ENCODE results near the gene TLL2.

The TLL2 gene

DNA sequence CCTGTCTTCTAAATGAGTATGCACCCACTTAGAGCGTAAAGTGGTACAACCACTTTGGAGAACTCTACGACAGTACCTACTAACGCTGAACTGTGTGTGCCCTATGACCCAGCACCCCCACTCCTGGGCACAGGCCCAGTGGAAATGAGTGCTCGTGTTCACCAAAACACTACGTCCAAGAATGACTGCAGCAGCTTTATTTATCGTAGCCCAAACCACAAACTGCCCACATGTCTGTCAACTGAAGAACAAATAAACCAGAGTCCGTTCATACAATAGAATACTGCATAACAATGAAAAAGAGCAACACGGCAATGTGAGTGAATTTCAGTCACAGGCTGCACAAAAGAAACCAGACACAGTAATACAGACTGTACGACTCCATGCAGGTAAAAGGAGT is 35.4 kb downstream of the TLL2 start:
- DNase-seq, result no peak
- Histone ChIP-seq H3K4me2 (ENCODE audit: low read length, poor library complexity, severe bottlenecking) (no peak overlapping the region), H4K8ac (ENCODE audit: low read length) (no peak overlapping the region), H3K36me3 (ENCODE audit: control insufficient read depth in 1 of 2, insufficient read depth in 2 of 2, low read depth in 1 of 2, low read length in 2 of 2) (peaks cover 0 to 30% of the 10 kb centered on the region in 2 experiments), H3K14ac (ENCODE audit: low read length in 2 of 2) (no peak overlapping the region), H2AFZ (ENCODE audit: low read depth, low read length) (no peak overlapping the region), H3K4ac (ENCODE audit: low read depth in 1 of 2, low read length in 2 of 2) (no peak overlapping the region), H2BK12ac (ENCODE audit: low read length in 2 of 2) (no peak overlapping the region), H3K23ac (ENCODE audit: low read length in 2 of 2) (no peak overlapping the region), H3K18ac (ENCODE audit: low read depth in 1 of 2, low read length in 2 of 2) (no peak overlapping the region), H3K79me1 (replicated peaks; ENCODE audit: low read length, poor library complexity, severe bottlenecking) (peaks cover 19% of the 10 kb centered on the region), H3K9me3 (ENCODE audit: control insufficient read depth, low read length) (peaks cover 10% of the 10 kb centered on the region), H3K4me1 (ENCODE audit: control insufficient read depth, insufficient read depth, low read depth, low read length) (no peaks in the 10 kb centered on the region), H2BK5ac (ENCODE audit: low read depth, low read length, poor library complexity, severe bottlenecking) (no peak overlapping the region), H3K9ac (ENCODE audit: low read length) (no peak overlapping the region), H2BK15ac (ENCODE audit: low read depth, poor library complexity, severe bottlenecking) (no peak overlapping the region), H4K91ac (ENCODE audit: low read length) (no peak overlapping the region), H3K4me3 (ENCODE audit: insufficient read depth in 1 of 2, low read depth in 1 of 2, low read length in 2 of 2) (no peak overlapping the region), H3K27ac (ENCODE audit: low read length, poor library complexity, severe bottlenecking) (no peak overlapping the region), H2AK5ac (ENCODE audit: low read length, severe bottlenecking) (no peak overlapping the region), H2BK120ac (ENCODE audit: low read depth, low read length) (no peak overlapping the region), H3K27me3 (ENCODE audit: control insufficient read depth in 1 of 2, insufficient read depth in 1 of 2, low read length in 2 of 2) (peaks cover 7 to 60% of the 10 kb centered on the region in 2 experiments)
- WGBS, result 77% methylated on average over 9 of the region's 9 CpGs

DNA sequence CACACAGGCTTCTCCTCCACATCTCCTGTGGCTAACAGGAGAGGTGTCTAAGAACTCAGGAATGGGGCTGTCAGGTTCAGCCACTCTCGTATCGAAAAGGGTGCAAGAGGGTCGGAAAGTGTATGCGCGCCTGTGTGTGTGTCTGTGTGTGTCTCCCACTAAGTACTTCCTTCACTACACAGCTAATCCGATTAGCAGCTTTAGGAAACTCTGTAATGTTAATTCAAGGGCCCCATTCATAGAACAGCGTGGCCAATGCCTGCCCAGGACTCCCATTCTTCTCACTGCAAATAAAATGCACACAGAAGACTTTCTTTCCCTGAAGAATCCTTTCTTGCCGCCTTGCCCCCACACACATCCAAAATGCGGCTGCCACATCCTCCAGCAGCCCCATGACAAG is 39.9 kb downstream of the TLL2 start:
- Histone ChIP-seq H2AK5ac (ENCODE audit: low read length, severe bottlenecking) (no peak overlapping the region), H3K27me3 (ENCODE audit: control insufficient read depth in 1 of 2, insufficient read depth in 1 of 2, low read length in 2 of 2) (peaks cover 7 to 80% of the 10 kb centered on the region in 2 experiments), H3K4ac (ENCODE audit: low read depth in 1 of 2, low read length in 2 of 2) (no peak overlapping the region), H3K36me3 (ENCODE audit: control insufficient read depth in 1 of 2, insufficient read depth in 2 of 2, low read depth in 1 of 2, low read length in 2 of 2) (peaks cover 0 to 24% of the 10 kb centered on the region in 2 experiments), H2BK5ac (ENCODE audit: low read depth, low read length, poor library complexity, severe bottlenecking) (no peak overlapping the region), H2AFZ (ENCODE audit: low read depth, low read length) (no peak overlapping the region), H2BK15ac (ENCODE audit: low read depth, poor library complexity, severe bottlenecking) (no peak overlapping the region), H3K4me3 (ENCODE audit: insufficient read depth in 1 of 2, low read depth in 1 of 2, low read length in 2 of 2) (no peak overlapping the region), H4K91ac (ENCODE audit: low read length) (no peak overlapping the region), H3K27ac (ENCODE audit: low read length, poor library complexity, severe bottlenecking) (no peak overlapping the region), H4K8ac (ENCODE audit: low read length) (no peak overlapping the region), H3K9ac (ENCODE audit: low read length) (no peak overlapping the region), H3K4me2 (ENCODE audit: low read length, poor library complexity, severe bottlenecking) (no peak overlapping the region), H3K14ac (ENCODE audit: low read length in 2 of 2) (no peak overlapping the region), H2BK12ac (ENCODE audit: low read length in 2 of 2) (no peak overlapping the region), H3K4me1 (ENCODE audit: control insufficient read depth, insufficient read depth, low read depth, low read length) (peaks cover 2% of the 10 kb centered on the region), H3K9me3 (ENCODE audit: control insufficient read depth, low read length) (peaks cover 10% of the 10 kb centered on the region), H2BK120ac (ENCODE audit: low read depth, low read length) (no peak overlapping the region), H3K79me1 (replicated peaks; ENCODE audit: low read length, poor library complexity, severe bottlenecking) (peaks cover 13% of the 10 kb centered on the region), H3K23ac (ENCODE audit: low read length in 2 of 2) (no peak overlapping the region), H3K18ac (ENCODE audit: low read depth in 1 of 2, low read length in 2 of 2) (no peak overlapping the region)
- 85% methylated on average over 9 of the region's 9 CpGs for whole genome bisulfite sequencing
- no peak for DNase-seq

DNA sequence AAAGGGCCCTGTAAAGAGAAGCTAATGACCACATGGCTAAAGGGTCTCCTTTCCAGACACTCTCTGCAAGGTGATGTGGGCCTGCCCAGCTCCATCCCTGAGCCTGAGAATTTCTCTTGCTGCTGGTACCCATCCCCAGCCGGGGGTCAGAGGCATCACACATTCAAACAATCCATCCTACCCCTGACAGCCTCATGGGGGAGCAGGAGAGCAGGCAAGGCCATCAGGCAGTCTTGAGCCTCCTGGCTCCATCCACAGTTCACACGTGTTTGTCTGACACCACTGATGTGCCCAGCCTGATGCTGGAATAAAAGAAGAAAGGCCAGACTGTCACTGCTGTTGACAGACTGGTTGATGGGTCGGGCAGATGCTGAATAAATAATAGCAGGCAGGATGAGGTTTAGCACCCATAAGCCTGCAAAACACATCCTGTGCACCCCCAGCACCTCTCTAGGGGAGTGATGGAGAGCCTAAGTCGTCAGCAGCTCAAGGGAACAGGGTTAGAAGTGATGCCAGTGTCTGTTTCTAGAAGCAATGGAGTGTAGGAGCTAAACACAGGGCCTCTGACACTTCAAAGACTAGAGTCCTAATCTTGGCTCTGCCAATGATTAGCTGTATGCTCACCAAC is 43.5 kb downstream of the TLL2 start:
- WGBS, result 24% methylated on average over 4 of the region's 4 CpGs
- no peak overlapping the region for H2BK120ac ChIP-seq (ENCODE audit: low read depth, low read length)
- no peak overlapping the region for H2BK15ac ChIP-seq (ENCODE audit: low read depth, poor library complexity, severe bottlenecking)

DNA sequence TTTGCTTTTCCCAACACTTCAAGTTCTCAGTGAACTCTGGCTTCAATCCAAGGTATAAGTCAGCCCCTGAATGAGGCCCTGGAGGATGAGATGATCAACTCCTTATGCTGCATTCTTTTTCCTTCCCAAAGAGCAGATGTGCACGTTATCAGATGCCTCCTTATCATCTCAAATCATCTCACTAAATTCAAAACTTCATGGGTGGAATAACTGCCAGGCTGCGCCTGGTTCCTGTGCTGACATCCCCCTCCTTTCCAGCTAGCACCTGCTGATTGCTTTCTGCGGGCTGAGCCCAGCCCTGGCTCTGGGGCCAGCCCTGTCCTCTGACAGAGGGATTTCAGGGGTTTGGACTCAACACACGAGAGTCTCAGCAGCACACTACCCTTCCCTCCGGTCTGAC is 44.9 kb downstream of the TLL2 start:
- peak overlapping the region in 1 of 2 experiments; percentile 43 for H3K23ac ChIP-seq (ENCODE audit: low read length in 2 of 2)
- no peak overlapping the region for H2BK5ac ChIP-seq (ENCODE audit: low read depth, low read length, poor library complexity, severe bottlenecking)
- H2BK120ac ChIP-seq (ENCODE audit: low read depth, low read length), result no peak overlapping the region
- H3K4me2 ChIP-seq (ENCODE audit: low read length, poor library complexity, severe bottlenecking), result no peak overlapping the region
- no peak overlapping the region for H3K18ac ChIP-seq (ENCODE audit: low read depth in 1 of 2, low read length in 2 of 2)
- H2BK15ac ChIP-seq (ENCODE audit: low read depth, poor library complexity, severe bottlenecking), result no peak overlapping the region
- no peak overlapping the region for H3K4me3 ChIP-seq (ENCODE audit: insufficient read depth in 1 of 2, low read depth in 1 of 2, low read length in 2 of 2)
- DNase-seq, result no peak
- peaks cover 0 to 12% of the 10 kb centered on the region in 2 experiments for H3K36me3 ChIP-seq (ENCODE audit: control insufficient read depth in 1 of 2, insufficient read depth in 2 of 2, low read depth in 1 of 2, low read length in 2 of 2)
- H3K79me1 ChIP-seq (replicated peaks; ENCODE audit: low read length, poor library complexity, severe bottlenecking), result peaks cover 11% of the 10 kb centered on the region
- no peak overlapping the region for H2AFZ ChIP-seq (ENCODE audit: low read depth, low read length)
- peaks cover 4% of the 10 kb centered on the region for H3K4me1 ChIP-seq (ENCODE audit: control insufficient read depth, insufficient read depth, low read depth, low read length)
- H2AK5ac ChIP-seq (ENCODE audit: low read length, severe bottlenecking), result no peak overlapping the region
- no peak overlapping the region for H3K14ac ChIP-seq (ENCODE audit: low read length in 2 of 2)
- H2BK12ac ChIP-seq (ENCODE audit: low read length in 2 of 2), result no peak overlapping the region
- H3K9ac ChIP-seq (ENCODE audit: low read length), result no peak overlapping the region
- peaks cover 0 to 92% of the 10 kb centered on the region in 2 experiments for H3K27me3 ChIP-seq (ENCODE audit: control insufficient read depth in 1 of 2, insufficient read depth in 1 of 2, low read length in 2 of 2)
- no peak overlapping the region for H4K8ac ChIP-seq (ENCODE audit: low read length)
- H3K9me3 ChIP-seq (ENCODE audit: control insufficient read depth, low read length), result no peaks in the 10 kb centered on the region
- H4K91ac ChIP-seq (ENCODE audit: low read length), result no peak overlapping the region
- 76% methylated on average over 5 of the region's 5 CpGs for WGBS
- H3K4ac ChIP-seq (ENCODE audit: low read depth in 1 of 2, low read length in 2 of 2), result no peak overlapping the region
- H3K27ac ChIP-seq (ENCODE audit: low read length, poor library complexity, severe bottlenecking), result no peak overlapping the region

More for the DNA sequence above, 43.5 kb downstream of the TLL2 start:
- H3K79me1 ChIP-seq (replicated peaks; ENCODE audit: low read length, poor library complexity, severe bottlenecking), result peaks cover 15% of the 10 kb centered on the region
- no peak overlapping the region for H2AFZ ChIP-seq (ENCODE audit: low read depth, low read length)
- H3K36me3 ChIP-seq (ENCODE audit: control insufficient read depth in 1 of 2, insufficient read depth in 2 of 2, low read depth in 1 of 2, low read length in 2 of 2), result peaks cover 0 to 21% of the 10 kb centered on the region in 2 experiments
- no peak overlapping the region for H4K8ac ChIP-seq (ENCODE audit: low read length)
- no peak overlapping the region for H3K4me2 ChIP-seq (ENCODE audit: low read length, poor library complexity, severe bottlenecking)
- no peak overlapping the region for H3K4me3 ChIP-seq (ENCODE audit: insufficient read depth in 1 of 2, low read depth in 1 of 2, low read length in 2 of 2)
- H3K4ac ChIP-seq (ENCODE audit: low read depth in 1 of 2, low read length in 2 of 2), result no peak overlapping the region
- peaks cover 10% of the 10 kb centered on the region for H3K9me3 ChIP-seq (ENCODE audit: control insufficient read depth, low read length)
- H3K27me3 ChIP-seq (ENCODE audit: control insufficient read depth in 1 of 2, insufficient read depth in 1 of 2, low read length in 2 of 2), result peaks cover 7 to 93% of the 10 kb centered on the region in 2 experiments
- no peak overlapping the region for H3K27ac ChIP-seq (ENCODE audit: low read length, poor library complexity, severe bottlenecking)
- no peak overlapping the region for H3K9ac ChIP-seq (ENCODE audit: low read length)
- H2AK5ac ChIP-seq (ENCODE audit: low read length, severe bottlenecking), result no peak overlapping the region
- H4K91ac ChIP-seq (ENCODE audit: low read length), result no peak overlapping the region
- H3K4me1 ChIP-seq (ENCODE audit: control insufficient read depth, insufficient read depth, low read depth, low read length), result peaks cover 4% of the 10 kb centered on the region
- no peak overlapping the region for H2BK12ac ChIP-seq (ENCODE audit: low read length in 2 of 2)
- H3K18ac ChIP-seq (ENCODE audit: low read depth in 1 of 2, low read length in 2 of 2), result no peak overlapping the region
- H3K14ac ChIP-seq (ENCODE audit: low read length in 2 of 2), result no peak overlapping the region
- no peak for DNase-seq
- H3K23ac ChIP-seq (ENCODE audit: low read length in 2 of 2), result no peak overlapping the region
- H2BK5ac ChIP-seq (ENCODE audit: low read depth, low read length, poor library complexity, severe bottlenecking), result no peak overlapping the region
